Measurements from ENCODE around the gene CEND1.

Gene CEND1

DNA sequence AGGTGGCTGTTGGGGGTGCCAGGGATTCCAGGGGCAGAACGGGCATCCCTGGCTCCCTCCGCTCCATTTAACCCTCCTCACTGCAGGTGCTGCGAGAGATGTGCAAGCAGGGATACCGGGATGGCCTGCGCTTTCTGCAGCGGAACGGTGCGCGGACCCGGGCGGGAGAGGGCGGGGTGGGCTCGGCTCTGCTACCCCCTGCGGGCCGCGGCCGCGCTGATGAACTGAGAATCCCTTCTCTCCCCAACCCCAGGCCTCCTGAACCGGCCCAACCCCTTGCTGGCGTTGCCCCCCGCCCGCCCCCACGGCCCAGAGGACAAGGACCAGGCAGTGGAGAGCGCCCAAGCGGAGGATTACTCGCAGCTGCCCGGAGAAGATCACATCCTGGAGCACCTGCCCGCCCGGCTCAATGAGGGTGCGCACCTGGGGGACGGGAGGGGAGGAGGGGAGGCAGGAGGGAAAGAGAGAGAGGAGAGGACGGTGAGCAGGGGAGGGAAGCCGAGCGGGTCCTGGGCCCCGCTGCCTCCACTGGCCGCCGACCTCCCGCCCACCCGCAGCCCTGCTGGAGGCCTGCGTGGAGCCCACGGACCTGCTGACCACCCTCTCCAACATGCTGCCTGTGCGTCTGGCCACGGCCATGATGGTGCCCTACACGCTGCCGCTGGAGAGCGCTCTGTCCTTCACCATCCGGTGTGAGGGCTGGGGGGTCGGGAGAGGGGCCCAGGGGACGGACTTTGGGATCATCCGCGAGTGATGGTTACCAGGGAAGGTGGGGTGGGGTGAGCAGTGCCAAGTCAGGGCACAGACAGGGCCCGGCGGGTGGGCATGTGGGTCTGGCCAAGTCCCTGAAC, 33.8 kb upstream of the CEND1 start:
- H3K4me1 Mint-ChIP-seq: peaks cover 36% of the 10 kb centered on the region
- peaks cover 14% of the 10 kb centered on the region for H3K27me3 Mint-ChIP-seq
- H3K4me3 Mint-ChIP-seq: no peak overlapping the region
- DNase-seq: no peak
- no peaks in the 10 kb centered on the region for H3K9me3 Mint-ChIP-seq
- H3K27ac Mint-ChIP-seq: no peak overlapping the region
- H3K36me3 Mint-ChIP-seq: peaks cover 11% of the 10 kb centered on the region
- CTCF ChIA-PET: no interaction called here

DNA sequence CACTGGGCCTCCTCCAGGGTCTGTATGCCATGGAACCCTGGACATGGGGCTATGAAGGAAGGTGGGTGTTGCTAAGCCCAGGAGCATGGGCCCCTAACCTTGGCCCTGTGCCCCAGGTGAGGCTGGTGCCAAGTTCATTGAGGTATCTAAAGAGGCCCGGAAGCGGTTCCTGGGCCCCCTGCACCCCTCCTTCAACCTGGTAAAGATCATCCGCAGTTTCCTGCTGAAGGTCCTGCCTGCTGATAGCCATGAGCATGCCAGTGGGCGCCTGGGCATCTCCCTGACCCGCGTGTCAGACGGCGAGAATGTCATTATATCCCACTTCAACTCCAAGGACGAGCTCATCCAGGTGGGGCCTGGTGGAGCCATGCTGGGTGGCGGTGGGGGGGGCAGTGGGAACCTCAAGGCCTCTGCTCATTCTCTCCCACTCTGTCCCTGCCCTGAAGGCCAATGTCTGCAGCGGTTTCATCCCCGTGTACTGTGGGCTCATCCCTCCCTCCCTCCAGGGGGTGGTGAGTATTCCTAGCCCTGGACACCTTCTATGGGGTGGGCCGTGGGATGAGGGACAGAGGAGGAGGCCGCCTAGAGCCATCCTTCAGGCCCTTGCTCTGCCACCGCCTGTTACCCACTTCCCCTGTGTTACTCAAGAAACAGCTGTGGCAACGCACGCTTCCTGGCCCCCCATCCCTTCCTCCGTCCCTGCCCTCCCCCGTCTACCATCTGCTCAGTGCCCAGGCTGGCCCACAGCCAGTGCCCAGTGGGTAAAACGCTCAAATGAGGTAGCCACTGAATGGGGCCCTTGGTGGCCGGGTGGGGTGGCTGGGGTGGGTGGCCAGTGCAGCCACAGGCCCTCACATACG, 31.9 kb upstream of the CEND1 start:
- peaks cover 28% of the 10 kb centered on the region for H3K4me1 Mint-ChIP-seq
- CTCF ChIA-PET: interaction anchor here (1.6 kb wide), 1 partner anchor 22 kb away, joined by 3 read pairs; no protein-coding TSS in a partner anchor

DNA sequence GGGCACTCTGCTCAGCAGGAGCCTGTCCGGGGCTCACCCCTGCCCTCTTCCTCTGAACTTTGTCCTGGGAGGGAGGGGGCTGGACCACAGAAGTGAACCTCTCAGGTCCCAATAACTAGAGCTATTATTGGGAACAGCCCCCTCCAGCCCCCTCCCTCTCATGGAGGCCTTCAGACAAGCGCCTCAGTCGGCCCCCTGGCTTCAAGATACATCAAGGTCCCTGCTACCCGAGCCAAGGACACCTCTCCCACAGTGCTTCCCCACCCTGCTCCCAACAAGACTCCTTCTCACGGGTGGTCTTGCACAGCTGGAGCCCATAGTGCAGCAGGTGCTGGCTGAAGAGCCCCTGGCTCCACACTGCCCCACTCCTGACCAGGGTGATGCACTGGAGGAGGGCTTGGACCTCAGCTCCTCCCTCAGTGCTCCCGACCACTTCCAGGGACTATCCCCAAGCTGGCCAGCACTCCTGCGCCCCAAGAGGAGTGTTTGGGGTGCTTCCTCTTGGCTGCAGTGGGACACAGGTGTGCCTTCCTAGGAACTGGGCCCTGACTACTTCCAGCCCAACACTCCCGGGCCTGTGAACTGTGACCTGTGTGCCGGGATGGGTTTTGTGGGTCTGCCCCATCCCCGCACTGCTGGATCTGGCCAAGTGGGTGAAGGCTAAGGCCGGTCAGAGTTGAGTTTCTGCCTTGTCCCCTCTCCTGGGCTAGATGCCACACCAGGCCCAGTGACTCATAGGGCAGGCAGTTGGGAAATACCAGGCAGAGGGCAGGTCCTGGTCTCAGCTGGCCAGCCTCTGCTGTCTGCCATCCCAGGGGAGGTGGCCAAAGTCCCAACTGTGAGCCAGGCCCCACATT, 31.0 kb upstream of the CEND1 start:
- Mint-ChIP-seq H3K4me3 (peak overlapping the region; percentile 82), H3K27ac (peak overlapping the region; percentile 90)
- CTCF ChIA-PET: interaction anchor here (1.6 kb wide), 1 partner anchor 22 kb away, joined by 3 read pairs; no protein-coding TSS in a partner anchor

More for the DNA sequence above, 31.9 kb upstream of the CEND1 start:
- Mint-ChIP-seq H3K27me3 (no peaks in the 10 kb centered on the region), H3K9me3 (no peaks in the 10 kb centered on the region), H3K4me3 (peak overlapping the region; percentile 82), H3K27ac (peak overlapping the region; percentile 45), H3K36me3 (peaks cover 9% of the 10 kb centered on the region)
- DNase-seq: no peak

DNA sequence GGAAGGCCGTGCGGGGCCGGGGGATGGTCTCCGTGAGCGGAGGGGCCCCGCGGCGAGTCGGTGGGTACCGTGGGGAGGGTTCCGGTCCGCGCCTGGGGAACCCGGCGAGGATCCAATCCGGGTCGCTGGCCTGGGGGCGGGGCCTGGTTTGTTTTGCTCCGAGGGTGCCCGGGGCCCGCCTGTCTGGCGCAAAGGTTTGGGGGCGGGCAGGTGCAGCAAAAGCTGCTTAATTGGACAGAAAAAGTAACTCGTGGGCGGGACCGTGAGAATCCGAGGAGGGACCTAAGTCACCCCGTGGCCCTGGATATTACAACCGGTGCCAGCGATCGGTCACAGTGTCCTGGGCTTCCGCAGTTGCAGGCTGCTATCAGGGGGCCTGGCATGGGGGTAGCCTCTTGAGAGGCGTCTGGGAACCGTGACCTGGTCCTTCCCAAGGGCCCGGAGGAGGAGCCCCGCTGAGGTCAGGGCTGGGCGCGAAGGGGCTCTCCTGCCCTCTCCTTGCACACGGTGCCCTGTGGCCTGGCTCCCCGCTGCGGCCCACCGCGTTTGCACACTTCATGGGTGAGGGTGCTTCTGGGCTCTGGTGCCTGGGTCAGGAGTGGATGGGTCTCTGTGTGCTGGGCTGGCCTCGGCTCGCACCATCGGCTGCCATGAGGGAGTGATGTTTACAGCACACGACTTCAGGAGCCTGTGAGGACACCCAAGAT, 30.2 kb upstream of the CEND1 start:
- Mint-ChIP-seq H3K9me3 (no peaks in the 10 kb centered on the region), H3K27me3 (no peaks in the 10 kb centered on the region), H3K36me3 (peaks cover 7% of the 10 kb centered on the region), H3K4me3 (peak overlapping the region; percentile 82), H3K4me1 (peaks cover 19% of the 10 kb centered on the region), H3K27ac (peak overlapping the region; percentile 90)
- DNase-seq: peak; percentile 98
- CTCF ChIA-PET: no interaction called here

More for the DNA sequence above, 31.0 kb upstream of the CEND1 start:
- peaks cover 9% of the 10 kb centered on the region for H3K36me3 Mint-ChIP-seq
- H3K9me3 Mint-ChIP-seq: no peaks in the 10 kb centered on the region
- no peaks in the 10 kb centered on the region for H3K27me3 Mint-ChIP-seq
- DNase-seq: no peak
- peaks cover 22% of the 10 kb centered on the region for H3K4me1 Mint-ChIP-seq

DNA sequence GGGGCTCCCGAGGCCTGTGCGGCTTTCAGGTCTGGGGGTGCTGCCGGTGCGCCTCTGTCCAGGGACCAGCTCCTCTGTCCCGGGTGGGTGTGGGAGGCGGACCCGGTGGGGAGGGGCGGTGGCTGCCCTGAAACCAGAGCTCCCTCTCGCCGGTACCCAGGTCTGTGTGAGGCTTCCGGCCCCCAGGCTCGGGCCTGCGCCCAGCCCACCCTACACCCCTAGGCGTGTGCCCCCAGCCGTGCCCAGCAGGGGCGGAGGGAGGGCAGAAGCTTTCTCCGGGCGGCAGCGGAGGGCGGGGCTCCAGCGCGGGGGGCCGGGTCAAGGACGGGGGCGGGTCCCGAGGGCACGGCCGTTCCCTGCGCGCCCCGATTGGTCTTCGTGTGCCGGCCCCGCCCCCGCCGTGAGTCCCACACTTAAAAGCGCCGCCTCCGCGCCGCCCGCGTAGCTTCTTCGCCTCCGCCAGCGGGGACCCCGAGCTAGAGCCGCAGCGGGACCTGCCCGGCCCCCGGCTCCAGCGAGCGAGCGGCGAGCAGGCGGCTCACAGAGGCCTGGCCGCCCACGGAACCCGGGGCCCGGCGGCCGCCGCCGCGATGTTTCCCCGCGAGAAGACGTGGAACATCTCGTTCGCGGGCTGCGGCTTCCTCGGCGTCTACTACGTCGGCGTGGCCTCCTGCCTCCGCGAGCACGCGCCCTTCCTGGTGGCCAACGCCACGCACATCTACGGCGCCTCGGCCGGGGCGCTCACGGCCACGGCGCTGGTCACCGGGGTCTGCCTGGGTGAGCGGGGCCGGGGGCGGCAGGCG, 29.4 kb upstream of the CEND1 start:
- H3K4me1 Mint-ChIP-seq: peaks cover 15% of the 10 kb centered on the region
- peak overlapping the region; percentile 82 for H3K4me3 Mint-ChIP-seq
- H3K36me3 Mint-ChIP-seq: peaks cover 2% of the 10 kb centered on the region
- CTCF ChIA-PET: no interaction called here
- peak overlapping the region; percentile 90 for H3K27ac Mint-ChIP-seq
- no peaks in the 10 kb centered on the region for H3K27me3 Mint-ChIP-seq
- DNase-seq: peak; percentile 93
- no peaks in the 10 kb centered on the region for H3K9me3 Mint-ChIP-seq

DNA sequence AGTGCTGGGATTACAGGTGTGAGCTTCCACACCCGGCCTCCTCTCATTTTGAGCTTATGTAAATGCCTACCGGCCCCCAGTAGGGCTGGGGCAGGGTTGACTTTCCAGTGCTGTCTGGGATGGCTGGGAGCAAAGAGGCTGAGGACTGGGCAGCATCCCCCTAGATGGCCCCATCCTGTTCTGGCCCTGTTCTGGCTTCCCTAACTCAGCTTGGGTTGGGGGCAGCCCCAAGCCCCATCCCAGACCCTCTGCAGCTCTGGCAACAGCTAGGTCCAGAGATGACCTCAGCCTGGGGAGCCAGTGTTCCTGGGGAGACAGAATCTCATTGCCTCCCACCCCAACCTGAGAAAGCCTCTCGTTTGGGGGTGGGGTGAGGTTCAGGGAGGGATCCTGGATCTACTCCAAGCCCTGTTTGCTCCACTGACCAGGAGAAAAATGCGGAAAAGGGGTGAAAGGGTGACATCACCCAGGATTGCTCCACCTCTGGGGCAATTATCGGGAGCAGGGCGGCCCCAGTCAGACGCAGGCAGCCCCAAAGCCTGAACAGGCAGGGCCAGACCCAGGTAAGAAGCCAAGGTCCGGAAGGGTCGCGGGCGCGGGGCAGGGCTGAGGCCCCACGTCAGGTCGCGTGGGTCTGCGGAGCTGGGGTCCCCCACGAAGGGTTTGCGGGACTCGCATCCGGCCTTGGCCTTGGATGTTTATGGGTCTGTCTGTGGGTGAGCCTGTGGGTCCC, 28.7 kb upstream of the CEND1 start, which contains the start of gene PNPLA2:
Gene PNPLA2, plus strand, starts transcription at position 519 of the 733 bp plus-strand sequence. CDS start 805 bp downstream, outside the sequence.
- no peak for DNase-seq
- Mint-ChIP-seq H3K36me3 (peaks cover 3% of the 10 kb centered on the region), H3K4me3 (peak within 1 kb of the TSS; percentile 82), H3K27ac (peak within 1 kb of the TSS; percentile 90), H3K9me3 (no peaks in the 10 kb centered on the region), H3K4me1 (peaks cover 18% of the 10 kb centered on the region), H3K27me3 (no peaks in the 10 kb centered on the region)
- CTCF ChIA-PET: no interaction called here

DNA sequence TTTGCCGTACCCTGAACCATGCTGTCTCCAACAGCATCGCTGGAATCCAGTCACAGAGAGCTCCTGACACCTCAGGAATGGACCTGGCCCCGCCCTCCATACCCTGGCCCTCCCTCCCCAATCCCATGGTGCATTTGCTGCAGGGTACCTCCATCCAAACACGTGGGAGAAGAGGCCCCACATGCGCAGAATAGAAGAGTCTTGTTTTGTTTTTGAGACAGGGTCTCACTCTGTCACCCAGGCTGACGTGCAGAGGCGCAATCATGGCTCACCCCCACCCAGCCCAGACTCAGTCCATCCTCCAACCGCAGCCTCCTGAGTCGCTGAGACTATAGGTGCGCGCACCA, 26.5 kb upstream of the CEND1 start:
- no peak overlapping the region for H3K27ac Mint-ChIP-seq
- no peaks in the 10 kb centered on the region for H3K27me3 Mint-ChIP-seq
- no peaks in the 10 kb centered on the region for H3K9me3 Mint-ChIP-seq
- DNase-seq: no peak
- H3K4me3 Mint-ChIP-seq: no peak overlapping the region
- H3K36me3 Mint-ChIP-seq: peaks cover 18% of the 10 kb centered on the region
- peaks cover 30% of the 10 kb centered on the region for H3K4me1 Mint-ChIP-seq
- CTCF ChIA-PET: interaction anchor here (0.6 kb wide), 1 partner anchor 155 kb away, joined by 3 read pairs; no protein-coding TSS in a partner anchor

DNA sequence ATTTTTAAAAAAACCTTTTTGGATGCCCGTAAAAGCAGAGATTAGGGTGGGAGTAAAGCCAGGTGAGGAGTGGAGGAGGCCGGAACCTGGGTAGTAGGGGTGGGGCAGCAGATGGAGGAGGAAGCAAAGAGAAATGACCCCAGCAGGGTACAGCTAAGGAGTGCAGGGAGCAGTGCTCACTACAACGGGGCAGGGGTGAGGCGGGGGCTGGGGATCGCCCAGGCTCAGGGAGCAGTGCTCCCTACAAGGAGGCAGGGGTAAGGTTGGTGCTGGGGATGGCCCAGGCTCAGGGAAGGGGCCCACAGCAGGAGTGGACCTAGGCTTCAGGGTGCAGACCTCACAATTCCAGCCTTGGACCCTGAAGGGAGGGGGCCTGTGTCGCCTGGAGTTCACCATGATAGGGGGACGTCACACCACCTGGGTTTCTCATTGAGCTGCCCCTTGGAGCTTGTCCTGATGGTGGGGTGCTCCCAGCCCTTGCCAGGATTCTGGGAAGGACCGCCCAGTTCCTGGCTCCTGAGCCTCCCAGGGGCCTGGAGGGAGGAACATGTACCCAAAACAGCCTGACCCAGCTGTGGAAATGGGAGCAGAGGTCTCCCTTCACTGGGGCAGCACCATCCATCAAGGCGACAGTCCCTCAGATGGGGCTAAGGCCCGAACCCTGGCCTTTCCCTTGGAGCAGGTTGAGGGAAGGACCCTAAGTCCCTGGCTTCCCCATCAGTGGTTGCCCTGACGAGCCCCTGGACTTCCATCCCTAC, 26.0 kb upstream of the CEND1 start:
- no peak for DNase-seq
- Mint-ChIP-seq H3K9me3 (no peaks in the 10 kb centered on the region), H3K27ac (no peak overlapping the region), H3K27me3 (no peaks in the 10 kb centered on the region), H3K36me3 (peaks cover 23% of the 10 kb centered on the region), H3K4me3 (no peak overlapping the region), H3K4me1 (peaks cover 31% of the 10 kb centered on the region)
- CTCF ChIA-PET: interaction anchor here (0.6 kb wide), 1 partner anchor 155 kb away, joined by 3 read pairs; no protein-coding TSS in a partner anchor

DNA sequence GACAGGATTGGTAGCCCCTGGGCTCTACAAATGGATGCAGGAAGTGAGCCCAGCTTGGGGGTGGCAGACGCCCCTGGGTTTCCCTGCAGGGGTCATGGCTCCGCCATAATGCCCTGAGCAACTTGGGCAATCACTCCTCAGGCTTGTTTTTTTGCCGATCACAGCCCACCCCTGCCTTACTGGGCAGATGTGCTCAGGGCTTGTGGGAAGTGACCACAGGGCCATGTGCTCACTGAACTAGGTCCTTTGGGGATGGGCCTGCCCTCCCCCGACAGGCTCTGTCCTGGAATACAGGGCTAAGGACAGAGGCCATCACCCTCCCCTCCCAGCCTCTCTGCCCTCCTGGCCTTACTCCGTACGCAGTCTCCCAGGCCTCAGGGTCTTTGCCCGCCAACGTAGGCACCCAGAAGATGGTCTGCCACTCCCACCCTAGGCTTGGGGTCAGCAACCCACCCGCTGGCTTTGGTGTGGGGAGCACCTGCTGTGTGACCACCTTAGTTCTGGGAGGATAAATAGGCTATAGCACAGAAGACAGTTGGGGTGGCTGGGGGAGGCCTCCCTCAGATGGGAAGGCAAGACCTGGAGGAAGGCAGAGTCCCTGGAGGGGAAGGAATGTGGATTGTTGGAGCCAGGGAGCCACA, 23.7 kb upstream of the CEND1 start:
- peaks cover 35% of the 10 kb centered on the region for H3K4me1 Mint-ChIP-seq
- H3K36me3 Mint-ChIP-seq: peaks cover 26% of the 10 kb centered on the region
- H3K9me3 Mint-ChIP-seq: no peaks in the 10 kb centered on the region
- peaks cover 3% of the 10 kb centered on the region for H3K27me3 Mint-ChIP-seq
- no peak overlapping the region for H3K27ac Mint-ChIP-seq
- no peak overlapping the region for H3K4me3 Mint-ChIP-seq
- no peak for DNase-seq
- CTCF ChIA-PET: no interaction called here

DNA sequence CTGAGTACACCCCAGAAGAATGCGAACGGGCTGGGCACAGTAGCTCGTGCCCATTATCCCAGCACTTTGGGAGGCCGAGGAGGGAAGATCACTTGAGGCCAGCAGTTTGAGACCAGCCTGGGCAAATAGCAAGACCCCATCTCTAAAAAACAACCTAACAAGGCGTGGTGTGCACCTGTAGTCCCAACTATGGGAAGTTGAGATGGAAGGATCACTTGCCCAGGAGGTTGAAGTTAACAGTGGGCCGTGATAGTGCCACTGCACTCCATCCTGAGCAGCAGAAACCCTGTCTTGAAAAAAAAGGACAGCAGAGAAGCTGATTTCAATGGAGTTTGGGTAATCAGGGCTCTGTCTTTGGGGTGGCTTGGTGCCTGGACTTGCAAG, 23.2 kb upstream of the CEND1 start:
- H3K4me1 Mint-ChIP-seq: peaks cover 37% of the 10 kb centered on the region
- peaks cover 3% of the 10 kb centered on the region for H3K27me3 Mint-ChIP-seq
- H3K27ac Mint-ChIP-seq: no peak overlapping the region
- H3K9me3 Mint-ChIP-seq: no peaks in the 10 kb centered on the region
- H3K36me3 Mint-ChIP-seq: peaks cover 26% of the 10 kb centered on the region
- DNase-seq: no peak
- CTCF ChIA-PET: no interaction called here
- H3K4me3 Mint-ChIP-seq: no peak overlapping the region

DNA sequence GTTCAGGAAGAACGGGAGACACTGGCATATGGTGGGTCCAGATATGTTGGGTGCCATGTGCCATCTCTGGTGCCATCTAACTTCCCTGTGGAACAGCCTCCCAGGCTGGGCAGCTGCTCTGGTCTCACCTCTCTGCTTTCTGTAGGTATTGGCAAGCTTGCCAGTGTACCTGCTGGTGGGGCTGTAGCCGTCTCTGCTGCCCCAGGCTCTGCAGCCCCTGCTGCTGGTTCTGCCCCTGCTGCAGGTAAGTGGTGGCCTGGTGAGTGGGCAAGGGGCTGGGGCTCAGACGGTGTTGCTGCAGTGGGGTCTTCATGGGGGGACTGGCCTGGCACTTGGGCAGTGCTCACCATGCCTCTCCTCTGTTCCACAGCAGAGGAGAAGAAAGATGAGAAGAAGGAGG, 22.5 kb upstream of the CEND1 start:
- Mint-ChIP-seq H3K27me3 (peaks cover 3% of the 10 kb centered on the region), H3K4me3 (peak overlapping the region; percentile 21), H3K4me1 (peaks cover 42% of the 10 kb centered on the region), H3K36me3 (peaks cover 26% of the 10 kb centered on the region), H3K9me3 (no peaks in the 10 kb centered on the region), H3K27ac (peak overlapping the region; percentile 90)
- CTCF ChIA-PET: no interaction called here
- no peak for DNase-seq

Measured in activated naive CD4-positive, alpha-beta T cell treated with anti-CD3 and anti-CD28 coated beads, Interleukin-2, amount 10 ng/mL, durations not matched to agents 7 days and 5 days (primary cell).